ENCODE data around the gene CKMT2. TPM values are rescaled to one million over a fixed set of nuclear protein-coding genes. Genes with fewer than 3 reads are reported as not detected.

CKMT2 gene
- total RNA-seq, 6 experiments from 2014 or later, result not detected

- DNase-seq, result no peak
These were observed 5.0 kb upstream of the CKMT2 start for GRCh38 chr5:81228084-81228483.

GRCh38 chr5:81230416-81230815 lies 2.7 kb upstream of the CKMT2 start:
- H3K27ac Mint-ChIP-seq, result no peak overlapping the region

More at GRCh38 chr5:81228084-81228483, 5.0 kb upstream of the CKMT2 start:
- Mint-ChIP-seq H3K27ac (no peak overlapping the region), H3K27me3 (ENCODE audit: insufficient read depth) (no peaks in the 10 kb centered on the region; the same call in none of the 2 replicates), H3K4me1 (ENCODE audit: low read depth) (no peaks in the 10 kb centered on the region), H3K36me3 (ENCODE audit: low read depth) (no peaks in the 10 kb centered on the region), H3K4me3 (no peak overlapping the region), H3K9me3 (no peaks in the 10 kb centered on the region)
- no peak for TF ChIP-seq CTCF (IDR thresholded peaks at IDR 0.05)

GRCh38 chr5:81232464-81233079 lies 550 bp upstream of the CKMT2 start:
- Mint-ChIP-seq H3K4me3 (no peak overlapping the region), H3K36me3 (ENCODE audit: low read depth) (no peaks in the 10 kb centered on the region), H3K9me3 (no peaks in the 10 kb centered on the region), H3K27me3 (ENCODE audit: insufficient read depth) (no peaks in the 10 kb centered on the region; the same call in none of the 2 replicates), H3K27ac (no peak overlapping the region), H3K4me1 (ENCODE audit: low read depth) (no peaks in the 10 kb centered on the region)
- DNase-seq, result no peak
- no peak for TF ChIP-seq CTCF (IDR thresholded peaks at IDR 0.05)

More at GRCh38 chr5:81230416-81230815, 2.7 kb upstream of the CKMT2 start:
- no peak for TF ChIP-seq CTCF (IDR thresholded peaks at IDR 0.05)
- H3K4me1 Mint-ChIP-seq (ENCODE audit: low read depth), result no peaks in the 10 kb centered on the region
- no peaks in the 10 kb centered on the region for H3K36me3 Mint-ChIP-seq (ENCODE audit: low read depth)
- H3K9me3 Mint-ChIP-seq, result no peaks in the 10 kb centered on the region
- no peak overlapping the region for H3K4me3 Mint-ChIP-seq
- no peaks in the 10 kb centered on the region; the same call in none of the 2 replicates for H3K27me3 Mint-ChIP-seq (ENCODE audit: insufficient read depth)
- no peak for DNase-seq

DNA sequence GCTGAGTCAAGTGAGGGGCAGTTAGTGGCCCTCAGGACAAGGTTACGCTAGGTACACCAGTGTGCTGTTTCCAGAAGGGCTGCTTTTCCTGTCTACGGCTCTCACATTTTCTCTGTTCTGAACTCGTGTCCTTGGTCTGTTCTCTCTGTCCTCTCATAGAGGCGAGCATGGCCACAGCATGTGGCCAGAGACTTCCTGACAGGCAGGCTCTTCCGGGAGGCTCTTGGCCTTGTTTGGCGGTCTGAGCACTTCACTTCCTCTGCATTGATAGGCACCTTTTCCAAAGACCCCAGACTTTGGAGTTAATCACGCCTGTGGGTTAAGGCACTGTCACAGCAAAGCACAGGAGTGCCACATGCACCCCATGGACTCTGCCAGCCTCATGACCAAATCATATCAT lies 1.2 kb downstream of the CKMT2 start:
- H3K4me3 Mint-ChIP-seq, result no peak overlapping the region
- no peak for TF ChIP-seq CTCF (IDR thresholded peaks at IDR 0.05)
- H3K36me3 Mint-ChIP-seq (ENCODE audit: low read depth), result no peaks in the 10 kb centered on the region
- no peaks in the 10 kb centered on the region for H3K9me3 Mint-ChIP-seq
- H3K27me3 Mint-ChIP-seq (ENCODE audit: insufficient read depth), result no peaks in the 10 kb centered on the region; the same call in none of the 2 replicates
- H3K4me1 Mint-ChIP-seq (ENCODE audit: low read depth), result no peaks in the 10 kb centered on the region
- DNase-seq, result no peak
- H3K27ac Mint-ChIP-seq, result no peak overlapping the region

DNA sequence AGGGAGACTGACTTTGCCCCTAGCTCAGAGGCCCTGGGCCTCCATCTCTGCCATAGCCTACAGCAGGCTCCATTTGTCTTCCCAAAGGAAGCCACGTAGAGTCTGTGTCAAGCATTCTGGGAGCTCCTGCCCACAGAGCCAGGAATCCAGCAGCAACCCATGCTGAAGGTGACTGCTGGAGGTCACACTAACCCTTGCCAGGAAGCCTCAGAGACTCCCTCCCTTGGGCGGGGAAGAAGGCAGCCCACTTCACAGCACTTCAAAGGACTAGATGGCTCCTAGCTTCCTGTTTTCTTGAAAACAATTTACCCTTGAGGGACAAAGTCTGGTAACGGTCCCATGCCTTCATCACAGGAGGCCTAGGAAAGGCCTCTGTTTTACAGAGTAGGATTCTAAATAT lies 1.7 kb downstream of the CKMT2 start:
- Mint-ChIP-seq H3K4me1 (ENCODE audit: low read depth) (no peaks in the 10 kb centered on the region), H3K9me3 (no peaks in the 10 kb centered on the region), H3K36me3 (ENCODE audit: low read depth) (no peaks in the 10 kb centered on the region), H3K27me3 (ENCODE audit: insufficient read depth) (no peaks in the 10 kb centered on the region; the same call in none of the 2 replicates), H3K27ac (no peak overlapping the region), H3K4me3 (no peak overlapping the region)
- DNase-seq, result no peak
- TF ChIP-seq CTCF (IDR thresholded peaks at IDR 0.05), result no peak

Measured in HFFc6 (cell line).